Liver (tissue), 9 donors: ENCODE data around the gene EXOG. TPM values are rescaled to one million over a fixed set of nuclear protein-coding genes. Genes with fewer than 3 reads are reported as not detected.

Experiments used
- DNase-seq: peaks from one replicate; pipeline ENCODE4 v3.0.0-alpha.2; 2017; ENCODE audit warnings: low spot score
- H3K27ac ChIP-seq, 2 donors: one replicate each; pipeline ENCODE4 v1.7.0; 2013; ENCODE audit warnings: inconsistent platforms in 2 of 2, low read length in 2 of 2, control low read depth in 1 of 2, low read depth in 1 of 2, mild to moderate bottlenecking in 1 of 2
- H3K27me3 ChIP-seq, 4 donors: one replicate each; pipeline versions ENCODE4 v1.6.1 to v1.7.0; 2013; ENCODE audit warnings: low read length in 3 of 4, inconsistent platforms in 1 of 4, mild to moderate bottlenecking in 1 of 4, moderate library complexity in 1 of 4; ENCODE audit not compliant: control insufficient read depth in 4 of 4, insufficient read depth in 4 of 4
- H3K36me3 ChIP-seq, 4 donors: one replicate each; pipeline versions ENCODE4 v1.6.1 to v1.7.0; 2013; ENCODE audit warnings: low read length in 3 of 4, mild to moderate bottlenecking in 3 of 4, low read depth in 1 of 4, moderate library complexity in 1 of 4; ENCODE audit not compliant: control insufficient read depth in 4 of 4, insufficient read depth in 3 of 4
- H3K4me1 ChIP-seq, 4 donors: one replicate each; pipeline versions ENCODE4 v1.6.1 to v1.7.0; 2013; ENCODE audit warnings: low read length in 3 of 4, mild to moderate bottlenecking in 3 of 4, moderate library complexity in 1 of 4; ENCODE audit not compliant: control insufficient read depth in 4 of 4, insufficient read depth in 4 of 4
- H3K4me3 ChIP-seq, 3 donors: one replicate each; pipeline versions ENCODE4 v1.6.1 to v1.7.0; 2013; ENCODE audit warnings: low read length in 3 of 3, control low read depth in 1 of 3, low read depth in 1 of 3, mild to moderate bottlenecking in 1 of 3
- H3K9ac ChIP-seq, 2 donors: one replicate each; pipeline ENCODE4 v1.7.0; 2013; ENCODE audit warnings: low read length in 2 of 2, mild to moderate bottlenecking in 2 of 2, moderate library complexity in 2 of 2, control low read depth in 1 of 2, low read depth in 1 of 2
- H3K9me3 ChIP-seq, 4 donors: one replicate each; pipeline versions ENCODE4 v1.6.1 to v1.7.0; 2013; ENCODE audit warnings: low read length in 3 of 4; ENCODE audit not compliant: control insufficient read depth in 4 of 4
- CTCF ChIP-seq: fragments of 150-350 bp; IDR thresholded peaks from 2 replicates; pipeline ENCODE4 v1.5.1; 2017; ENCODE audit warnings: improper control_type of control experiment, low read depth, low read length; ENCODE audit not compliant: missing input control
- EGR1 ChIP-seq, 2 donors: IDR thresholded peaks; 2 replicates each; pipeline ENCODE4 v1.6.1; 2016 to 2018; ENCODE audit warnings: antibody characterized with exemption in 2 of 2, low read depth in 2 of 2
- FOXA1 ChIP-seq: IDR thresholded peaks from 2 replicates; pipeline ENCODE4 v1.6.1; 2016; ENCODE audit warnings: antibody characterized with exemption
- FOXA2 ChIP-seq: IDR thresholded peaks from 2 replicates; pipeline ENCODE4 v1.6.1; 2016; ENCODE audit warnings: antibody characterized with exemption
- GABPA ChIP-seq, 2 donors: IDR thresholded peaks in 1 of 2; conservative IDR thresholded peaks in 1 of 2; 2 replicates each; pipeline ENCODE4 v1.6.1; 2016; ENCODE audit warnings: antibody characterized with exemption in 2 of 2, mild to moderate bottlenecking in 1 of 2, moderate library complexity in 1 of 2
- HNF4A ChIP-seq, 2 donors: conservative IDR thresholded peaks; 2 replicates each; pipeline ENCODE4 v1.6.1; 2016; ENCODE audit warnings: antibody characterized with exemption in 2 of 2, mild to moderate bottlenecking in 2 of 2
- HNF4G ChIP-seq: IDR thresholded peaks from 2 replicates; pipeline ENCODE4 v1.6.1; 2016; ENCODE audit warnings: antibody characterized with exemption
- JUND ChIP-seq, 2 donors: IDR thresholded peaks; 2 replicates each; pipeline ENCODE4 v1.6.1; 2016; ENCODE audit warnings: antibody characterized with exemption in 2 of 2
- MAX ChIP-seq: IDR thresholded peaks from 2 replicates; pipeline ENCODE4 v1.6.1; 2016; ENCODE audit warnings: antibody characterized with exemption
- NR2F2 ChIP-seq: IDR thresholded peaks from 2 replicates; pipeline ENCODE4 v1.6.1; 2016; ENCODE audit warnings: antibody characterized with exemption
- RAD21 ChIP-seq, 2 donors: IDR thresholded peaks; 2 replicates each; pipeline ENCODE4 v1.6.1; 2016; ENCODE audit warnings: antibody characterized with exemption in 2 of 2, mild to moderate bottlenecking in 2 of 2
- RXRA ChIP-seq, 2 donors: IDR thresholded peaks; 2 replicates each; pipeline ENCODE4 v1.6.1; 2017 to 2018; ENCODE audit warnings: antibody characterized with exemption in 2 of 2, mild to moderate bottlenecking in 1 of 2
- SP1 ChIP-seq: IDR thresholded peaks from 2 replicates; pipeline ENCODE4 v1.6.1; 2018; ENCODE audit warnings: antibody characterized with exemption, mild to moderate bottlenecking
- TAF1 ChIP-seq: conservative IDR thresholded peaks from 2 replicates; pipeline ENCODE4 v1.6.1; 2016; ENCODE audit warnings: antibody characterized with exemption, mild to moderate bottlenecking
- YY1 ChIP-seq: IDR thresholded peaks from 2 replicates; pipeline ENCODE4 v1.6.1; 2016; ENCODE audit warnings: antibody characterized with exemption, mild to moderate bottlenecking
- WGBS: extraction: QIAGEN DNeasy Blood & Tissue Kit; methylation state at CpG from one replicate; pipeline ENCODE4 v1.1.7; 2013; 5-methylcytosine and 5-hydroxymethylcytosine counted together
- polyA plus RNA-seq, 2 donors: library from polyadenylated mRNA; stranded (reverse) in 1 of 2; unstranded in 1 of 2; fragments of 200-250 nt in 1 of 2; fragments of >200 nt in 1 of 2; fragmentation: Nextera tagmentation in 1 of 2; extraction: Ambion mirVana in 1 of 2; gene quantifications; one replicate each; pipeline versions ENCODE4 v1.2.1 to v1.2.3, GENCODE V29; 2013 to 2015
- total RNA-seq, 2 donors: library from RNA; depleted of rRNA; stranded (reverse); fragments of >200 nt; gene quantifications; one replicate each; pipeline ENCODE4 v1.2.3, GENCODE V29; 2014
- TF ChIP-seq, protein P1 (sequence below): IDR thresholded peaks from 2 replicates; pipeline ENCODE4 v1.6.1; 2016; ENCODE audit warnings: antibody characterized with exemption, mild to moderate bottlenecking
- TF ChIP-seq, protein P2 (sequence below): IDR thresholded peaks from 2 replicates; pipeline ENCODE4 v1.6.1; 2016; ENCODE audit warnings: antibody characterized with exemption
- TF ChIP-seq, protein P3 (sequence below): IDR thresholded peaks from 2 replicates; pipeline ENCODE4 v1.6.1; 2016; ENCODE audit warnings: antibody characterized with exemption
- donor health status: healthy.
- donor health status: healthy.
- donor health status: healthy.
- donor health status: healthy.
- donor health status: healthy.

The EXOG gene
- total and polyA plus RNA-seq, 4 donors, result 2.1 to 4.4 (median 3.9) TPM

- H3K27me3 ChIP-seq, result no peaks in the 10 kb centered on the region
- H3K36me3 ChIP-seq, result peaks cover 0 to 7% (median 3%) of the 10 kb centered on the region in 4 donors
- 98% methylated on average over 5 of the region's 5 CpGs for WGBS
- no peaks in the 10 kb centered on the region for H3K4me1 ChIP-seq
- H3K27ac ChIP-seq, result no peak overlapping the region
- TF ChIP-seq SP1, result no peak
- TF ChIP-seq GABPA (IDR thresholded peaks at IDR 0.05 in 1 of 2, conservative IDR thresholded peaks at IDR 0.05 in 1 of 2), result no peak
- TF ChIP-seq FOXA1, result no peak
- TF ChIP-seq JUND (IDR thresholded peaks at IDR 0.05), result no peak
- TF ChIP-seq, protein P1, sequence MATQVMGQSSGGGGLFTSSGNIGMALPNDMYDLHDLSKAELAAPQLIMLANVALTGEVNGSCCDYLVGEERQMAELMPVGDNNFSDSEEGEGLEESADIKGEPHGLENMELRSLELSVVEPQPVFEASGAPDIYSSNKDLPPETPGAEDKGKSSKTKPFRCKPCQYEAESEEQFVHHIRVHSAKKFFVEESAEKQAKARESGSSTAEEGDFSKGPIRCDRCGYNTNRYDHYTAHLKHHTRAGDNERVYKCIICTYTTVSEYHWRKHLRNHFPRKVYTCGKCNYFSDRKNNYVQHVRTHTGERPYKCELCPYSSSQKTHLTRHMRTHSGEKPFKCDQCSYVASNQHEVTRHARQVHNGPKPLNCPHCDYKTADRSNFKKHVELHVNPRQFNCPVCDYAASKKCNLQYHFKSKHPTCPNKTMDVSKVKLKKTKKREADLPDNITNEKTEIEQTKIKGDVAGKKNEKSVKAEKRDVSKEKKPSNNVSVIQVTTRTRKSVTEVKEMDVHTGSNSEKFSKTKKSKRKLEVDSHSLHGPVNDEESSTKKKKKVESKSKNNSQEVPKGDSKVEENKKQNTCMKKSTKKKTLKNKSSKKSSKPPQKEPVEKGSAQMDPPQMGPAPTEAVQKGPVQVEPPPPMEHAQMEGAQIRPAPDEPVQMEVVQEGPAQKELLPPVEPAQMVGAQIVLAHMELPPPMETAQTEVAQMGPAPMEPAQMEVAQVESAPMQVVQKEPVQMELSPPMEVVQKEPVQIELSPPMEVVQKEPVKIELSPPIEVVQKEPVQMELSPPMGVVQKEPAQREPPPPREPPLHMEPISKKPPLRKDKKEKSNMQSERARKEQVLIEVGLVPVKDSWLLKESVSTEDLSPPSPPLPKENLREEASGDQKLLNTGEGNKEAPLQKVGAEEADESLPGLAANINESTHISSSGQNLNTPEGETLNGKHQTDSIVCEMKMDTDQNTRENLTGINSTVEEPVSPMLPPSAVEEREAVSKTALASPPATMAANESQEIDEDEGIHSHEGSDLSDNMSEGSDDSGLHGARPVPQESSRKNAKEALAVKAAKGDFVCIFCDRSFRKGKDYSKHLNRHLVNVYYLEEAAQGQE, result no peak
- no peak for TF ChIP-seq MAX
- TF ChIP-seq, protein P2, sequence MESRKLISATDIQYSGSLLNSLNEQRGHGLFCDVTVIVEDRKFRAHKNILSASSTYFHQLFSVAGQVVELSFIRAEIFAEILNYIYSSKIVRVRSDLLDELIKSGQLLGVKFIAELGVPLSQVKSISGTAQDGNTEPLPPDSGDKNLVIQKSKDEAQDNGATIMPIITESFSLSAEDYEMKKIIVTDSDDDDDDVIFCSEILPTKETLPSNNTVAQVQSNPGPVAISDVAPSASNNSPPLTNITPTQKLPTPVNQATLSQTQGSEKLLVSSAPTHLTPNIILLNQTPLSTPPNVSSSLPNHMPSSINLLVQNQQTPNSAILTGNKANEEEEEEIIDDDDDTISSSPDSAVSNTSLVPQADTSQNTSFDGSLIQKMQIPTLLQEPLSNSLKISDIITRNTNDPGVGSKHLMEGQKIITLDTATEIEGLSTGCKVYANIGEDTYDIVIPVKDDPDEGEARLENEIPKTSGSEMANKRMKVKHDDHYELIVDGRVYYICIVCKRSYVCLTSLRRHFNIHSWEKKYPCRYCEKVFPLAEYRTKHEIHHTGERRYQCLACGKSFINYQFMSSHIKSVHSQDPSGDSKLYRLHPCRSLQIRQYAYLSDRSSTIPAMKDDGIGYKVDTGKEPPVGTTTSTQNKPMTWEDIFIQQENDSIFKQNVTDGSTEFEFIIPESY, result no peak
- no peak for TF ChIP-seq YY1
- TF ChIP-seq HNF4G, result no peak
- TF ChIP-seq, protein P3, sequence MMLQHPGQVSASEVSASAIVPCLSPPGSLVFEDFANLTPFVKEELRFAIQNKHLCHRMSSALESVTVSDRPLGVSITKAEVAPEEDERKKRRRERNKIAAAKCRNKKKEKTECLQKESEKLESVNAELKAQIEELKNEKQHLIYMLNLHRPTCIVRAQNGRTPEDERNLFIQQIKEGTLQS, result no peak
- TF ChIP-seq HNF4A (conservative IDR thresholded peaks at IDR 0.05), result no peak
- TF ChIP-seq NR2F2, result no peak
- no peak for TF ChIP-seq RXRA (IDR thresholded peaks at IDR 0.05)
- no peak for TF ChIP-seq RAD21 (IDR thresholded peaks at IDR 0.05)
- no peak for TF ChIP-seq CTCF
- no peak for TF ChIP-seq EGR1 (IDR thresholded peaks at IDR 0.05; ENCODE audit: low read depth in 2 of 2)
- no peak for TF ChIP-seq FOXA2
- no peak for TF ChIP-seq TAF1
- no peaks in the 10 kb centered on the region for H3K9me3 ChIP-seq
- no peak overlapping the region for H3K4me3 ChIP-seq
- no peak overlapping the region for H3K9ac ChIP-seq
- DNase-seq, result no peak
These were observed 28.1 kb downstream of the EXOG start for GRCh38 chr3:38524141-38524739.
